ENCODE data around the gene ATP4A. TPM values are rescaled to one million over a fixed set of nuclear protein-coding genes. Genes with fewer than 3 reads are reported as not detected.

Gene ATP4A
- total and polyA plus RNA-seq, 9 of the 15 experiments (the other 6 are each of a cell fraction or from before 2014, with no cell fraction given), result 0.15 TPM; not detected in 8

- in situ Hi-C loops (cut with MboI) (no loop called here), intact Hi-C loops (cut with micrococcal nuclease) (no loop called here)
- H3K27me3 ChIP-seq (ENCODE audit: control insufficient read depth in 2 of 2, insufficient read depth in 2 of 2, low read length in 2 of 2), result no peaks in the 10 kb centered on the region
- TF ChIP-seq CHAMP1 (IDR thresholded peaks at IDR 0.05) (no peak), RBM25 (IDR thresholded peaks at IDR 0.05; ENCODE audit: low read depth, low read length, severe bottlenecking) (peak; percentile 81), ZNF436 (CRISPR knock-in tag; IDR thresholded peaks at IDR 0.05) (no peak), PRDM10 (IDR thresholded peaks at IDR 0.05; ENCODE audit: partially characterized antibody) (no peak)
- H3K4me1 ChIP-seq (replicated peaks in 1 of 2; ENCODE audit: control insufficient read depth in 2 of 2, insufficient read depth in 2 of 2, low read length in 2 of 2), result peaks cover 16 to 33% of the 10 kb centered on the region in 2 experiments; a peak in 4 of 5 replicates
- CTCF ChIA-PET (ENCODE audit: low intra/inter-chr PET ratio), result no interaction called here
- POLR2A ChIA-PET, result interaction anchor here (0.6 to 0.7 kb wide), 2 partner anchors 95 to 378 kb away, joined by 3 read pairs; no protein-coding TSS in a partner anchor
- peaks cover 48% of the 10 kb centered on the region; the same call in 2 of the 3 replicates for H3K36me3 ChIP-seq (ENCODE audit: control insufficient read depth, insufficient read depth, low read length)
- no peaks in the 10 kb centered on the region for H3K9me3 ChIP-seq (replicated peaks; ENCODE audit: control insufficient read depth, insufficient read depth, low read depth, low read length)
- DNase-seq (ENCODE audit: extremely low read depth in 1 of 4, low spot score in 3 of 4) (no peak), FAIRE-seq (no peak), ATAC-seq (no peak)
- peak overlapping the region; percentile 96 for H3K4me3 ChIP-seq
- peaks cover 36% of the 10 kb centered on the region for H3K79me2 ChIP-seq (ENCODE audit: control insufficient read depth, insufficient read depth, low read length)
- no peaks in the 10 kb centered on the region for H4K20me1 ChIP-seq (replicated peaks; ENCODE audit: control insufficient read depth, insufficient read depth, low read length)
- H3K4me2 ChIP-seq (ENCODE audit: insufficient read depth, low read length), result peak overlapping the region; percentile 100
- no peak overlapping the region for H3K27ac ChIP-seq (ENCODE audit: extremely low read depth, low read depth, low read length)
- peaks cover 7% of the 10 kb centered on the region for H3K9me1 ChIP-seq (ENCODE audit: control insufficient read depth, insufficient read depth, low read length)
- peak overlapping the region in 1 of 2 experiments; percentile 78; a peak in 2 of 4 replicates for H3K9ac ChIP-seq (ENCODE audit: insufficient read depth in 1 of 2, low read depth in 2 of 2, low read length in 2 of 2)
- no TSS peak for BruUV-seq (replicated peaks)
- no peak overlapping the region for H2AFZ ChIP-seq (ENCODE audit: low read depth, low read length)
- WGBS (ENCODE audit: insufficient coverage, low coverage, missing lambda C conversion rate), result 93% methylated on average over 7 of the region's 15 CpGs
Observed at GRCh38 chr19:35543280-35544109, 20.0 kb downstream of the ATP4A start.

All from K562 (cell line).